OCI-LY7 (cell line): Measurements from ENCODE around the gene FRMD5.

Source experiments
- CTCF ChIP-seq: fragments of 200-600 bp; sonication (generic); conservative IDR thresholded peaks from 2 replicates; pipeline ENCODE4 v1.5.1; 2014; ENCODE audit warnings: mild to moderate bottlenecking, antibody characterized with exemption, low read length, moderate library complexity, mixed read lengths
- EZH2phosphoT487 ChIP-seq: fragments of 200-600 bp; sonication (generic); IDR thresholded peaks from 2 replicates; pipeline ENCODE4 v1.6.1; 2018; ENCODE audit warnings: low read depth, borderline replicate concordance, mild to moderate bottlenecking, mixed run types, antibody characterized with exemption, low read length, moderate library complexity, mixed read lengths

DNA sequence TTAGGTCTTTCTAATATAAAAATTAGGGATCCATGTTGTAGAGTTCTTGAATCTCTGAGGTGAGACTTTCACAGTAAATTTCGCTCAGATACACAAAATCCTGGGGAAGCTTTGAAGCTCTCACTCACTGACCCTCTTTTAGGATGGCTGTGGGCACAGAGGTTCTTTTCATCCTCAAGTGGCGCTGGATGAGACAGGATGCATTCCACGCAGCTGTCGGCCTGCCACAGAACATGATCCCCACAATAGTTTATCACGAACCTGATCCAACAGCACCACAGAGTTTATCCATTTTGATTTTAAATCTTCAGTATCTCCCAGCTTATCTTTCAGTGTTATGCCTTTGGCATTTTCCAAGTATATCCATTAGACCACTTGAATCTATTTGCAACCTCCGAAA lies 276.4 kb downstream of the FRMD5 start:
- TF ChIP-seq CTCF: no peak
- TF ChIP-seq EZH2phosphoT487: no peak
